Left forelimb (tissue), 1 donor: ENCODE data around the gene TMEM244.
"Not testable (repeated sequence)": the region's sequence is repeated elsewhere in the genome, so short reads cannot be mapped to it uniquely, and the experiment has no call there.

Experiments
- DNase-seq: peaks from one replicate; pipeline ENCODE4 v3.0.0-alpha.2; 2018; ENCODE audit warnings: low spot score

TMEM244 gene

GRCh38 chr6:129866688-129867087 lies 5.6 kb upstream of the TMEM244 start:
- no peak for DNase-seq

GRCh38 chr6:129866256-129866655 lies 5.1 kb upstream of the TMEM244 start:
- no peak for DNase-seq

GRCh38 chr6:129865013-129865412 lies 3.9 kb upstream of the TMEM244 start:
- no peak for DNase-seq

DNA sequence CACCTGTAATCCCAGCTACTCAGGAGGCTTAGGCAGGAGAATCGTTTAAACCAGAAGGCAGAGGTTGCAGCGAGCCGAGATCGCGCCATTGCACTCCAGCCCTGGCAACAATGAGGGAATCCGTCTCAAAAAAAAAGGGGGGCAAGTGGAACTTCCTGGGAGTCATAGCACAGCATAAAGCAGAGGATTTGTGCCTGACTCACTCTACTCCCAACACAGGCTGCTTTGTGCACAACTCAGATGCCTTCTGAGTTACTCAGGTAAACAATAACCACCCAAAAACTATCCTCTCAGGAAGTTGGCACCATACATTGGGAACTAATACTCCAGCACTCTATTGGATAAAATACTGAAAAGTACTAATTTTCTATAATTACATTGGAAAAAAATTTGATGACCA lies 2.5 kb upstream of the TMEM244 start:
- DNase-seq, result no peak

DNA sequence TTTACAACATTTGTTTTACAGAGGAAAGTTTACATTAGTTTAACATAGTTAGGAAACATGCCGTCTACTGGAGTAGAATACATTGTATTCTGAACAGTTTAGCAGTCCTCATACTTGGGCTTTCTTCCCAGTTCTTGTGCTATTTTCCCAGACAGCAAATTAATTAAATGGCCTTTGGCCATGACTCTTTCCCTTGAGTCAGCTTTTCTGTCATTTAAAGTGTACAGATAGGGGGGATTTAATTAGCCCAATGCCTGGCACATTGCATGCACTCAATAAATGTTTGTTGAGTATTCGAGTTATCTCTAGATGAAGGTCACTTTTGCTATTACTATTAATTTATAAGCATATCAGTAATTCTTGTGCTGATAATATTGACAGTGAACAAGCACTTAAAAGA lies 1.6 kb downstream of the TMEM244 start:
- DNase-seq, result no peak

DNA sequence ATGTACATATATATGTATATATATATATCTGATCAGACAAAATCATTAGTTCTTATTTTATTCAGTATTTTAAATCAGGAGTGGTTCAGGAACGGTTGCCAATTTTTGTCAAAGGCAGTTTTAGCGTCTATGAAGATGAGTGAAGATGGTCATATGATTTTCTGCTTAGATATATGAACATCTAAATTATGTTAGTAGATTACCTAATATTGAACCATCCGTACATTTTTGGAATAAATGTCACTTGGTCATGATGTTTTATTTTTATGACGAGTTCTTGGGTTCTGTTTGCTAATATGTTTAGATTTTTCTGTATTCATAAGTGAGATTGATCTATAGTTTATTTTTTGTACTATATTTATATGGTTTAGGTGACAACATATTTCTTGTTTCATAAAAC lies 3.3 kb downstream of the TMEM244 start:
- no peak for DNase-seq

DNA sequence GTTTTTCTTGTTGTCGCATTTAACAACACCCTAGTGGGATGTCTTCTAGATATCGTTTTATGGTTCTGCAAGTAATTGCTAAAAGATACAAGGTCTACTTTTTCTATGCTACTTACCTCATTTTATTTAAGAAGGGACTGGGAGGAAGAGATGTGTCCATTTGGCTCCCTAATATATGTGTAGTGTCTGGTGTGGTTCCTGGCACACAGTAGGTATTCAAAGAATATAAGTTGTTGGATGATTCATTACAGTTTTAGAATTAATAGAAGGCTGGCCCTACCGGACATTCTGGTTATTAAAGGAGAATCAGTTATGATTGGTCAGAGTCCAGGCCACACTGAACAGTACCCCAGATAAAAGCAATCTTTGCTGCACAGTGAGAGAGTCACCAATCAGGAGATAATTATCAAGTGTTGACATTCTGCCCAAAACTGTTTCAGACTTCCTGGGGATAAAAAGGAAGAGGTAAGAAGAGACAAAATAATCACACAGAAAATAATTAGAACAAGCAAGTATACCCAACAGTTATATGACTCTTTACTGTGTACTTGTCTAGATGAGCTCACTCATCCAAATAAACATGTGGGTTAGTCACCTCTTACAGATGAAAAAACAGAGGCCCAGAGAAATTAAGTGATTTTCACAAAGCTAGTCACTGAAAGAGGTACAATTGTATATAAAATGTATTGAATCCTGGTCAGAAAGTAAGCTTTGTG lies 7.0 kb downstream of the TMEM244 start:
- no peak for DNase-seq

- DNase-seq, result no peak
Observed at GRCh38 chr6:129852257-129852858, 8.8 kb downstream of the TMEM244 start.

- DNase-seq, result no peak
Observed at GRCh38 chr6:129849456-129849855, 11.7 kb downstream of the TMEM244 start.

GRCh38 chr6:129846761-129847160 lies 14.4 kb downstream of the TMEM244 start:
- no peak for DNase-seq

GRCh38 chr6:129845696-129846095 lies 15.4 kb downstream of the TMEM244 start:
- DNase-seq, result no peak

DNA sequence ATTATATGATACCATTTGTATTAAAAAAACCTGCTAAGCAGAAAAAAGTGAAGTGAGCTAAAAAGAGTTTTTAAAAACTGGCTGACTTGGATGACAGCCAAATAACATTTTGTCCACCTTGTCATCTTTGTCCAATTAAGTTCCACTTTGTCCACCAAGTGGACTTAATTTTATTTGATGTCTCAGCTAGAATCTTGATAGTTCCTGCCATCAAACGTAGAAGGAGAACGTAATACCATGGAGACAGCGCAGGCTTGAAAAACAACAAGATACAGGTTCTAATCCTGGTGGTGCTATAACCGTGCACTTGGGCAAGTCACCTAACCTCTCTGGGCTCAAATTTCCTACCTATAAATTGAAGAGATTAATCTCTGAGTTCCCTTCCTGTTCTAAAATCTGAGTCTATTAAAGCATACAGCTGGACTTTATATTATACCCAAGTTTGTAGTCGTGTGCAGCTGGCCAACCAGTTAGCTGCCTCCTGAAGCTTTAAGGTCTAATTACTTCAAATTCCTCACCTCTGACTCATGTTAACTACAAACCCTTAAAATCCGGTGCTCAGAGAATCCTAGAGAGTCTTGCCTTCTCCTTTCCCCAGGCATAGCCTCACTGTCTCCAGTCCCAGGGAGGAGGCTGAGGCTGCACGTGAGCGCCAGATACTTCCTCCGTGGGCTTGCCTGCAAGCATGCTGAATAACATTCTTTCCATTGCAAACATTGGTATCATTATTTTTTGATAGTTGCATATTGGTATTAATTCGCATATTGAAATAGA lies 16.8 kb downstream of the TMEM244 start:
- DNase-seq, result no peak

GRCh38 chr6:129843573-129843972 lies 17.5 kb downstream of the TMEM244 start:
- no peak for DNase-seq

DNA sequence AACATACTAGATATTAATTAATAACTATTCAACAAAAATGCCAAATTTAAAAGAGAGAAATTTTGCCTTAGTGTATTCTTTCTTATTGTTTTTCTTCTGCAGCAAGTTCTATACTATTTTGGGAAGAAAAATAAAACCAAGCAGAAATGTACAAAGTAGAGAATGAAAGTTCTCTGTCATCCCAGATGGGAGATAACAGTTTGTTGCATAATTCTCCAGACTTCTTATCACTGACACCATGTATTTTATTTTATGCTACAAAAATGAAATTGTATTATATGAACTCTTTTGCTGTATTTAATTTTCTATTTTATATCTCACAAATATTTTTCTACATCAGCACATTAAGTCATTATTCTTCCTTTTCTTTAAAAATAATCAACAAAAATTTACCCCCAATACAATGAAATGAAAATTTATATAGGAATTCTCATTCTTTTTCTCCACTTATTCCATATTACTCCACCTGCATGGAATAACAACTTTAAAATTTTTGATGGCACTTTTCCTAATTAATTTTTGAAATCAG lies 18.2 kb downstream of the TMEM244 start:
- DNase-seq, result no peak

- no peak for DNase-seq
Observed at GRCh38 chr6:129842137-129842536, 19.0 kb downstream of the TMEM244 start.

DNA sequence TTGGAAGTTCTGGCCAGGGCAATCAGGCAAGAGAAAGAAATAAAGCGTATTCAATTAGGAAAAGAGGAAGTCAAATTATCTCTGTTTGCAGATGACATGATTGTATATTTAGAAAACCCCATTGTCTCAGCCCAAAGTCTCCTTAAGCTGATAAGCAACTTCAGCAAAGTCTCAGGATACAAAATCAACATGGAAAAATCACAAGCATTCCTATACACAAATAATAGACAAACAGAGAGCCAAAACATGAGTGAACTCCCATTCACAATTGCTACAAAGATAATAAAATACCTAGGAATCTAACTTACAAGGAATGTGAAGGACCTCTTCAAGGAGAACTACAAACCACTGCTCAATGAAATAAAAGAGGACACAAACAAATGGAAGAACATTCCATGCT lies 21.6 kb downstream of the TMEM244 start:
- not testable (repeated sequence) for DNase-seq

- no peak for DNase-seq
Observed at GRCh38 chr6:129835691-129836090, 25.4 kb downstream of the TMEM244 start.

- no peak for DNase-seq
Observed at GRCh38 chr6:129832299-129832698, 28.8 kb downstream of the TMEM244 start.

GRCh38 chr6:129828229-129828628 lies 32.9 kb downstream of the TMEM244 start:
- no peak for DNase-seq

DNA sequence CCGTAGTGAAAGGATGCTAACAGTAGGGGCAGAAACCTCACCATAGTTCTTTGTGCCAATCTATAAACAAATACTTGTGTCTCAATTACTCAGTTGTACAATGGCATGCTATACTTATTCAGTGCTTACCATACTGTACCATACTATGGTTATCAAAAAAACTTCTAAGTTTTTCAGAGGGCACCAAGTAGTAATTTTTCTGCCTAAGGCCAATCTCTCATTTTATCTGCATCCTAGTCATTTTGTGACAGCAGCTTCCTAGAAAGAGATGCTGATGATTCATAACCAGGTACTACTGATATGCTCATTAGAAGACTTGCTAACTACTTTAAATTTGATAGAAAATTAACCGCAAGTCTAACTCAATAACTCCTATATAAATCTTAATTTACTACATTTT lies 42.9 kb downstream of the TMEM244 start:
- DNase-seq, result no peak

- DNase-seq, result no peak
Observed at GRCh38 chr6:129817821-129818220, 43.3 kb downstream of the TMEM244 start.

DNA sequence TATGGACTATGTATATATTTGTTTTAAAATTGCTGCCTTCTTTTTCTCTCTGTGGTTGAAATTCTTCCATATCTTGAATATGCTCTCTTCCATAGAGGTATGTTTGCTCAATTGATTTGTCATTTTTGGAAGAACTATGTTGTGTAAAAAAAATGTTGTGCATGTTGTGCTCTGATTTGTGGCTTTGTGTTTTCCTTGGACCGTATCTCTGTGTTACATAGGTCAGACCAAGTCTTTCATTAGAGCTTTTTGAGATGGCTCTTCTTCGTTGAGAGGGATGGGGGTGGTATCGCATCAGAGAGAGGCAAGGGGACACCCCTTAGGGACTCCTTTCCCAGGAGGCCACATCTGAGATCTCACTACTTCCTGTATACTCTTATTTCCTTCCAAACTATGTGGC lies 43.8 kb downstream of the TMEM244 start:
- DNase-seq, result no peak
